OCI-LY7 (cell line): ENCODE results near the gene OSBPL1A. TPM values are rescaled to one million over a fixed set of nuclear protein-coding genes. Genes with fewer than 3 reads are reported as not detected.

Experiments used
- BruUV-seq: library from RNA; stranded (reverse); fragments of 400-500 nt; replicated peaks from 2 replicates; lab custom pipeline; 2021; lab: Mats Ljungman, UMichigan
- CTCF ChIA-PET: fragments of 300-600 bp; sonication (Branson Sonifier 250); formaldehyde crosslinking; loops from one replicate; lab custom pipeline; 2022; ENCODE audit warnings: antibody characterized with exemption; ENCODE audit not compliant: unreplicated experiment; lab: Charles Lee
- POLR2A ChIA-PET: fragments of 300-600 bp; sonication (Branson Sonifier 250); formaldehyde crosslinking; loops from one replicate; lab custom pipeline; 2022; ENCODE audit warnings: antibody characterized with exemption; lab: Charles Lee
- DNase-seq: peaks from one replicate; pipeline ENCODE4 v3.0.0-alpha.2; 2015; ENCODE audit warnings: low spot score
- H2AFZ ChIP-seq: fragments of 200-600 bp; sonication (generic), shearing (Covaris generic); 2 replicates; pipeline ENCODE4 v1.6.1; 2014; ENCODE audit warnings: mild to moderate bottlenecking, antibody characterized with exemption, low read length, moderate library complexity
- H3K27ac ChIP-seq: fragments of 200-600 bp; sonication (generic); 2 replicates; pipeline ENCODE4 v1.5.1; 2014; ENCODE audit warnings: mixed run types, low read depth, mild to moderate bottlenecking, moderate library complexity, low read length, inconsistent platforms; ENCODE audit not compliant: poor library complexity, severe bottlenecking
- H3K36me3 ChIP-seq: fragments of 200-600 bp; sonication (generic); 2 replicates; pipeline ENCODE4 v1.6.1; 2014; ENCODE audit warnings: mild to moderate bottlenecking, antibody characterized with exemption, low read length, moderate library complexity, mixed read lengths; ENCODE audit not compliant: insufficient read depth
- H3K4me1 ChIP-seq: fragments of 200-600 bp; sonication (generic); 2 replicates; pipeline ENCODE4 v1.5.1; 2014; ENCODE audit warnings: mild to moderate bottlenecking, low read length; ENCODE audit not compliant: insufficient read depth, poor library complexity, severe bottlenecking
- H3K4me2 ChIP-seq: fragments of 200-600 bp; sonication (generic); 2 replicates; pipeline ENCODE4 v1.6.1; 2014; ENCODE audit warnings: mild to moderate bottlenecking, low read length
- H3K4me3 ChIP-seq: fragments of 200-600 bp; sonication (generic); 2 replicates; pipeline ENCODE4 v1.5.1; 2014; ENCODE audit warnings: mild to moderate bottlenecking, low read depth, low read length; ENCODE audit not compliant: poor library complexity, severe bottlenecking
- H3K79me2 ChIP-seq: fragments of 200-600 bp; sonication (generic); 2 replicates; pipeline ENCODE4 v1.6.1; 2016; ENCODE audit warnings: low read depth, mild to moderate bottlenecking, low read length, moderate library complexity, mixed read lengths; ENCODE audit not compliant: insufficient read depth
- H3K9me2 ChIP-seq: fragments of 200-600 bp; sonication (generic); 2 replicates; pipeline ENCODE4 v1.6.1; 2016; ENCODE audit warnings: mild to moderate bottlenecking, low read length, mixed read lengths; ENCODE audit not compliant: insufficient read depth
- H3K9me3 ChIP-seq: fragments of 200-600 bp; sonication (generic); 2 replicates; pipeline ENCODE4 v1.6.1; 2014; ENCODE audit warnings: mild to moderate bottlenecking, mixed run types, low read length, mixed read lengths
- H4K20me1 ChIP-seq: fragments of 200-600 bp; sonication (generic); 2 replicates; pipeline ENCODE4 v1.6.1; 2014; ENCODE audit warnings: mild to moderate bottlenecking, antibody characterized with exemption, low read length, moderate library complexity, mixed read lengths; ENCODE audit not compliant: insufficient read depth
- EZH2phosphoT487 ChIP-seq: fragments of 200-600 bp; sonication (generic); IDR thresholded peaks from 2 replicates; pipeline ENCODE4 v1.6.1; 2018; ENCODE audit warnings: low read depth, borderline replicate concordance, mild to moderate bottlenecking, mixed run types, antibody characterized with exemption, low read length, moderate library complexity, mixed read lengths
- intact Hi-C: fragments of 100-400 bp; cut with micrococcal nuclease; formaldehyde crosslinking; loops from one replicate; pipeline ENCODE4 v1.10.0; 2022; ENCODE audit not compliant: unreplicated experiment
- total RNA-seq, 2 experiments: library from RNA; depleted of rRNA in 1 of 2; stranded (reverse); fragments of >200 nt in 1 of 2; shearing (Covaris generic) in 1 of 2; gene quantifications; 2 replicates each; pipeline ENCODE4 v1.2.3, GENCODE V29; 2014 to 2022
- TF ChIP-seq, protein P1 (sequence below): fragments of 200-600 bp; sonication (generic); conservative IDR thresholded peaks from 2 replicates; pipeline ENCODE4 v1.5.1; 2014; ENCODE audit warnings: mild to moderate bottlenecking, antibody characterized with exemption, low read length, moderate library complexity, mixed read lengths

The OSBPL1A gene
- total RNA-seq, 2 experiments from 2014 or later = 0.06 to 0.59 TPM

- BruUV-seq = no TSS peak
Observed at GRCh38 chr18:24414349-24415003, 16.9 kb upstream of the OSBPL1A start.

GRCh38 chr18:24413148-24413547 lies 15.5 kb upstream of the OSBPL1A start:
- Histone ChIP-seq H3K4me2 (no peak overlapping the region), H2AFZ (no peak overlapping the region), H3K9me2 (no peaks in the 10 kb centered on the region), H3K79me2 (no peaks in the 10 kb centered on the region), H3K4me3 (no peak overlapping the region), H3K27ac (no peak overlapping the region), H4K20me1 (no peaks in the 10 kb centered on the region), H3K36me3 (no peaks in the 10 kb centered on the region), H3K4me1 (no peaks in the 10 kb centered on the region), H3K9me3 (no peaks in the 10 kb centered on the region)
- no peak for TF ChIP-seq EZH2phosphoT487
- TF ChIP-seq, protein P1, sequence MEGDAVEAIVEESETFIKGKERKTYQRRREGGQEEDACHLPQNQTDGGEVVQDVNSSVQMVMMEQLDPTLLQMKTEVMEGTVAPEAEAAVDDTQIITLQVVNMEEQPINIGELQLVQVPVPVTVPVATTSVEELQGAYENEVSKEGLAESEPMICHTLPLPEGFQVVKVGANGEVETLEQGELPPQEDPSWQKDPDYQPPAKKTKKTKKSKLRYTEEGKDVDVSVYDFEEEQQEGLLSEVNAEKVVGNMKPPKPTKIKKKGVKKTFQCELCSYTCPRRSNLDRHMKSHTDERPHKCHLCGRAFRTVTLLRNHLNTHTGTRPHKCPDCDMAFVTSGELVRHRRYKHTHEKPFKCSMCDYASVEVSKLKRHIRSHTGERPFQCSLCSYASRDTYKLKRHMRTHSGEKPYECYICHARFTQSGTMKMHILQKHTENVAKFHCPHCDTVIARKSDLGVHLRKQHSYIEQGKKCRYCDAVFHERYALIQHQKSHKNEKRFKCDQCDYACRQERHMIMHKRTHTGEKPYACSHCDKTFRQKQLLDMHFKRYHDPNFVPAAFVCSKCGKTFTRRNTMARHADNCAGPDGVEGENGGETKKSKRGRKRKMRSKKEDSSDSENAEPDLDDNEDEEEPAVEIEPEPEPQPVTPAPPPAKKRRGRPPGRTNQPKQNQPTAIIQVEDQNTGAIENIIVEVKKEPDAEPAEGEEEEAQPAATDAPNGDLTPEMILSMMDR = no peak
- no peak for DNase-seq
- POLR2A ChIA-PET = no interaction called here
- no TSS peak for BruUV-seq
- intact Hi-C loops = no loop called here
- CTCF ChIA-PET = no interaction called here

More at GRCh38 chr18:24414349-24415003, 16.9 kb upstream of the OSBPL1A start:
- Histone ChIP-seq H4K20me1 (no peaks in the 10 kb centered on the region), H3K27ac (no peak overlapping the region), H3K79me2 (no peaks in the 10 kb centered on the region), H3K9me2 (no peaks in the 10 kb centered on the region), H3K4me2 (no peak overlapping the region), H3K36me3 (no peaks in the 10 kb centered on the region), H3K4me1 (no peaks in the 10 kb centered on the region), H2AFZ (no peak overlapping the region), H3K4me3 (no peak overlapping the region), H3K9me3 (no peaks in the 10 kb centered on the region)
- ChIA-PET POLR2A (no interaction called here), CTCF (interaction anchor here (0.5 kb wide), 1 partner anchor 16 kb away, joined by 5 read pairs; no protein-coding TSS in a partner anchor)
- DNase-seq = no peak
- TF ChIP-seq EZH2phosphoT487 = no peak
- TF ChIP-seq, protein P1 = no peak
- intact Hi-C loops = no loop called here

- Histone ChIP-seq H3K27ac (no peak overlapping the region), H3K9me2 (no peaks in the 10 kb centered on the region), H3K9me3 (no peaks in the 10 kb centered on the region), H3K79me2 (no peaks in the 10 kb centered on the region), H3K4me2 (no peak overlapping the region), H3K4me3 (no peak overlapping the region), H2AFZ (no peak overlapping the region), H4K20me1 (no peaks in the 10 kb centered on the region), H3K36me3 (no peaks in the 10 kb centered on the region), H3K4me1 (no peaks in the 10 kb centered on the region)
- no peak for DNase-seq
- CTCF ChIA-PET = no interaction called here
- intact Hi-C loops = no loop called here
- POLR2A ChIA-PET = interaction anchor here (1.4 kb wide), 1 partner anchor 21 kb away, joined by 4 read pairs; no protein-coding TSS in a partner anchor
- BruUV-seq = no TSS peak
- no peak for TF ChIP-seq EZH2phosphoT487
- TF ChIP-seq, protein P1 = no peak
Observed at GRCh38 chr18:24408496-24408895, 10.9 kb upstream of the OSBPL1A start.
